ENCODE results near the gene MAPRE2. TPM values are rescaled to one million over a fixed set of nuclear protein-coding genes. Genes with fewer than 3 reads are reported as not detected.

The MAPRE2 gene
- total and polyA plus RNA-seq, 2 of the 13 experiments (the other 11 are each of a cell fraction or from before 2014, with no cell fraction given), result 34.5 to 67.9 TPM

GRCh38 chr18:35127201-35127600 is 86.0 kb downstream of the MAPRE2 start:
- CTCF ChIA-PET (ENCODE audit: low intra/inter-chr PET ratio, low total read pairs), result interaction anchor here (0.6 kb wide), 1 partner anchor 121 kb away, joined by 3 read pairs; no protein-coding TSS in a partner anchor

More at GRCh38 chr18:35127201-35127600, 86.0 kb downstream of the MAPRE2 start:
- H3K9ac ChIP-seq (ENCODE audit: insufficient read depth, low read depth, low read length), result no peak overlapping the region
- H3K27me3 ChIP-seq (ENCODE audit: control insufficient read depth in 1 of 2, insufficient read depth in 2 of 2, low read length in 2 of 2), result no peaks in the 10 kb centered on the region
- intact Hi-C loops (cut with micrococcal nuclease; ENCODE audit: unreplicated experiment) (loop anchor here (1.0 to 5.0 kb wide), 2 partner anchors 121 to 260 kb away; no protein-coding TSS in a partner anchor), in situ Hi-C loops (cut with HindIII; ENCODE audit: extremely low pct_ligation_motif_present, low pct_unique_long_range_greater_than_20kb) (loop anchor here (25.0 kb wide), 1 partner anchor 115 kb away; no protein-coding TSS in a partner anchor)
- ATAC-seq (peak; percentile 91), FAIRE-seq (no peak), DNase-seq (ENCODE audit: low spot score) (peak; percentile 19)
- no peak overlapping the region for H3K4me3 ChIP-seq (replicated peaks in 1 of 3; ENCODE audit: insufficient read depth in 1 of 3, low read depth in 2 of 3, low read length in 3 of 3)
- TF ChIP-seq CTCF (CRISPR knock-in tag; IDR thresholded peaks at IDR 0.05) (peak; percentile 45; the same call in 1 of the 2 replicates), MXD4 (CRISPR knock-in tag; IDR thresholded peaks at IDR 0.05) (no peak), GFI1 (CRISPR knock-in tag; IDR thresholded peaks at IDR 0.05; ENCODE audit: borderline replicate concordance) (no peak), STAG1 (CRISPR knock-in tag; IDR thresholded peaks at IDR 0.05) (peak; percentile 57), SMC3 (IDR thresholded peaks at IDR 0.05; ENCODE audit: low read length) (peak; percentile 41; the same call in 1 of the 2 replicates)
- no TSS peak for BruUV-seq (replicated peaks)
- H3K4me2 ChIP-seq (ENCODE audit: low read depth, low read length), result no peak overlapping the region
- 84% methylated on average over 4 of the region's 4 CpGs for WGBS (ENCODE audit: low lambda C conversion rate)
- no peaks in the 10 kb centered on the region for H3K79me2 ChIP-seq (ENCODE audit: insufficient read depth, low read length)
- H3K9me3 ChIP-seq (ENCODE audit: low read length), result no peaks in the 10 kb centered on the region
- H3K36me3 ChIP-seq (replicated peaks in 1 of 2; ENCODE audit: control insufficient read depth in 1 of 2, insufficient read depth in 2 of 2, low read length in 2 of 2), result peaks cover 10 to 54% of the 10 kb centered on the region in 2 experiments
- no peak overlapping the region for H3K27ac ChIP-seq (ENCODE audit: extremely low read length, insufficient read depth, low read length)
- no peaks in the 10 kb centered on the region for H3K4me1 ChIP-seq (ENCODE audit: insufficient read depth, low read length)
- POLR2A ChIA-PET, result no interaction called here
- no peak overlapping the region for H2AFZ ChIP-seq (ENCODE audit: low read length)
- no peaks in the 10 kb centered on the region for H4K20me1 ChIP-seq (ENCODE audit: insufficient read depth, low read length)

Measured in HepG2 (cell line).